HEK293 (cell line): ENCODE data around the gene PEX5L.

ENCODE experiments used
- CTCF ChIA-PET: fragments of 350-600 bp; formaldehyde crosslinking; extraction: SDS; loops from one replicate; lab custom pipeline; 2021; ENCODE audit warnings: antibody characterized with exemption; lab: Yijun Ruan, JAX
- POLR2A ChIA-PET: fragments of 300-600 bp; formaldehyde crosslinking; extraction: SDS; loops from one replicate; lab custom pipeline; 2020; ENCODE audit warnings: antibody characterized with exemption, inconsistent platforms; lab: Yijun Ruan, JAX
- H3K27ac ChIP-seq: fragments of 200-500 bp; sonication (Bioruptor generic); 2 replicates; pipeline ENCODE4 v1.5.1; 2014; ENCODE audit warnings: low read depth, low read length, control low read depth, inconsistent platforms; ENCODE audit errors: extremely low read depth
- H3K36me3 ChIP-seq, 2 experiments: fragments of 200-500 bp in 1 of 2; sonication (Bioruptor generic) in 1 of 2; 1 replicate in 1 of 2; 2 replicates in 1 of 2; pipeline ENCODE4 v1.5.1; 2014 to 2017; ENCODE audit warnings: inconsistent platforms in 2 of 2, low read length in 2 of 2; ENCODE audit not compliant: control insufficient read depth in 2 of 2, insufficient read depth in 1 of 2
- H3K4me1 ChIP-seq: fragments of 200-500 bp; sonication (Bioruptor generic); 2 replicates; pipeline ENCODE4 v1.5.1; 2014; ENCODE audit warnings: mild to moderate bottlenecking, low read length, inconsistent platforms; ENCODE audit not compliant: control insufficient read depth, insufficient read depth
- H3K4me3 ChIP-seq: 2 replicates; pipeline ENCODE4 v1.5.1; 2011; ENCODE audit warnings: low read depth, mild to moderate bottlenecking, control low read depth, low read length, moderate library complexity
- H3K9me3 ChIP-seq: fragments of 200-500 bp; sonication (Bioruptor generic); 2 replicates; pipeline ENCODE4 v1.5.1; 2014; ENCODE audit warnings: low read depth, low read length, inconsistent platforms; ENCODE audit not compliant: control insufficient read depth, insufficient read depth
- KLF7 ChIP-seq: fragments of 450-650 bp; formaldehyde crosslinking; IDR thresholded peaks from 2 replicates; pipeline ENCODE4 v1.5.1; 2016; ENCODE audit warnings: missing biosample characterization, missing genetic modification characterization, borderline replicate concordance
- SCRT1 ChIP-seq: fragments of 450-650 bp; formaldehyde crosslinking; IDR thresholded peaks from 2 replicates; pipeline ENCODE4 v1.5.1; 2016; ENCODE audit warnings: missing biosample characterization, missing genetic modification characterization, borderline replicate concordance
- SCRT2 ChIP-seq: fragments of 450-650 bp; formaldehyde crosslinking; IDR thresholded peaks from 2 replicates; pipeline ENCODE4 v1.5.1; 2016; ENCODE audit warnings: missing biosample characterization, missing genetic modification characterization
- WT1 ChIP-seq: fragments of 450-650 bp; formaldehyde crosslinking; IDR thresholded peaks from 2 replicates; pipeline ENCODE4 v1.5.1; 2016; ENCODE audit warnings: missing biosample characterization, missing genetic modification characterization
- ZBTB1 ChIP-seq: fragments of 450-650 bp; formaldehyde crosslinking; IDR thresholded peaks from 2 replicates; pipeline ENCODE4 v1.5.1; 2016; ENCODE audit warnings: missing biosample characterization, missing genetic modification characterization
- ZBTB48 ChIP-seq: fragments of 450-650 bp; formaldehyde crosslinking; IDR thresholded peaks from 2 replicates; pipeline ENCODE4 v1.5.1; 2016; ENCODE audit warnings: missing biosample characterization, missing genetic modification characterization
- ZEB2 ChIP-seq: fragments of 450-650 bp; formaldehyde crosslinking; IDR thresholded peaks from 2 replicates; pipeline ENCODE4 v1.5.1; 2016; ENCODE audit warnings: missing biosample characterization, missing genetic modification characterization
- ZFHX2 ChIP-seq: fragments of 450-650 bp; formaldehyde crosslinking; conservative IDR thresholded peaks from 2 replicates; pipeline ENCODE4 v1.5.1; 2016; ENCODE audit warnings: missing biosample characterization, missing genetic modification characterization
- ZNF311 ChIP-seq: fragments of 450-650 bp; formaldehyde crosslinking; IDR thresholded peaks from 2 replicates; pipeline ENCODE4 v1.5.1; 2017; ENCODE audit warnings: missing biosample characterization, missing genetic modification characterization, borderline replicate concordance
- ZNF335 ChIP-seq: fragments of 450-650 bp; formaldehyde crosslinking; conservative IDR thresholded peaks from 2 replicates; pipeline ENCODE4 v1.5.1; 2016; ENCODE audit warnings: missing biosample characterization, missing genetic modification characterization
- ZNF529 ChIP-seq: fragments of 450-650 bp; formaldehyde crosslinking; IDR thresholded peaks from 2 replicates; pipeline ENCODE4 v1.5.1; 2017; ENCODE audit warnings: missing genetic modification characterization, missing biosample characterization; ENCODE audit not compliant: insufficient replicate concordance
- ZNF560 ChIP-seq: fragments of 450-650 bp; formaldehyde crosslinking; IDR thresholded peaks from 2 replicates; pipeline ENCODE4 v1.5.1; 2017; ENCODE audit warnings: missing biosample characterization, missing genetic modification characterization, borderline replicate concordance
- ZNF670 ChIP-seq: fragments of 450-650 bp; formaldehyde crosslinking; IDR thresholded peaks from 2 replicates; pipeline ENCODE4 v1.5.1; 2016; ENCODE audit warnings: missing biosample characterization, missing genetic modification characterization, low read depth
- ZNF701 ChIP-seq: fragments of 450-650 bp; formaldehyde crosslinking; IDR thresholded peaks from 2 replicates; pipeline ENCODE4 v1.5.1; 2016; ENCODE audit warnings: missing biosample characterization, missing genetic modification characterization
- ZSCAN30 ChIP-seq: fragments of 450-650 bp; IDR thresholded peaks from 2 replicates; pipeline ENCODE4 v1.5.1; 2018; ENCODE audit warnings: missing biosample characterization, mild to moderate bottlenecking, missing genetic modification characterization, moderate library complexity
- TF ChIP-seq, protein P1 (sequence below): fragments of 450-650 bp; formaldehyde crosslinking; optimal IDR thresholded peaks from 2 replicates; pipeline ENCODE3; 2016; ENCODE audit warnings: missing biosample characterization, mild to moderate bottlenecking, missing genetic modification characterization
- TF ChIP-seq, protein P2 (sequence below): fragments of 450-650 bp; formaldehyde crosslinking; IDR thresholded peaks from 2 replicates; pipeline ENCODE4 v1.5.1; 2016; ENCODE audit warnings: missing biosample characterization, missing genetic modification characterization, borderline replicate concordance
- TF ChIP-seq, protein P3 (sequence below): fragments of 450-650 bp; formaldehyde crosslinking; IDR thresholded peaks from 2 replicates; pipeline ENCODE4 v1.5.1; 2016; ENCODE audit warnings: missing biosample characterization, missing genetic modification characterization

The PEX5L gene

DNA sequence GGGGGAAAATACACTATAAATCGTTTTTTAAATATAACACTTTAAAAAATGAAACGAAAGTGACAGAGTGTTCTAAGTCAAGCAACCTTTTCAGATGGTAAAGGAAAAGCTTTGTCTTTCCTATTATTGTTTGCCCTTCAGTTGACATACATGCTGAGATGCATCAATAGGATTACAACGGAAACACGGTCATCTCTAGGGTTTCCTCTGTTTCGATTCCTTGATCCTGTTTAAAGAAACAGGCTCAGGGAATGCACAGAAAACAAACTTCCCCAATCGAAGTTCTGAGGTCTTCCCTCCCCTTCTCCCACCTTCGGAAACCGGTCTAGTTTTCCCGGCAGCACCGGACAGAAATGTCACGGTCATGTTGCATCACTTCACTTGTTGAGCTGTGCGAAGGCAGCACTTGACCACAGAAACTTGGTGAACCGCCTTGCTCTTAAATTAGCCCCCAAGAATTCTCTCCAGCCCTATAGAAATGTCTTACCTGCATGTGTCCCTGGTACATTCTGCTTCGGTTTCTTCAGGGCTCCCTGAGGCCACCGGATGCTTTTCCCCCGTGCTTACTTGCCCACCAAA lies 556 bp downstream of the PEX5L start:
- Histone ChIP-seq H3K36me3 (no peaks in the 10 kb centered on the region), H3K4me3 (peak overlapping the region; percentile 24), H3K4me1 (no peaks in the 10 kb centered on the region), H3K27ac (no peak overlapping the region), H3K9me3 (no peaks in the 10 kb centered on the region)
- POLR2A ChIA-PET = no interaction called here
- CTCF ChIA-PET = no interaction called here
- TF ChIP-seq, protein P1, sequence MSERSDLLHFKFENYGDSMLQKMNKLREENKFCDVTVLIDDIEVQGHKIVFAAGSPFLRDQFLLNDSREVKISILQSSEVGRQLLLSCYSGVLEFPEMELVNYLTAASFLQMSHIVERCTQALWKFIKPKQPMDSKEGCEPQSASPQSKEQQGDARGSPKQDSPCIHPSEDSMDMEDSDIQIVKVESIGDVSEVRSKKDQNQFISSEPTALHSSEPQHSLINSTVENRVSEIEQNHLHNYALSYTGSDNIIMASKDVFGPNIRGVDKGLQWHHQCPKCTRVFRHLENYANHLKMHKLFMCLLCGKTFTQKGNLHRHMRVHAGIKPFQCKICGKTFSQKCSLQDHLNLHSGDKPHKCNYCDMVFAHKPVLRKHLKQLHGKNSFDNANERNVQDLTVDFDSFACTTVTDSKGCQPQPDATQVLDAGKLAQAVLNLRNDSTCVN = no peak
- peak; percentile 52 for TF ChIP-seq ZNF335
- TF ChIP-seq SCRT2 (tag by site-specific recombination) = peak; percentile 82

DNA sequence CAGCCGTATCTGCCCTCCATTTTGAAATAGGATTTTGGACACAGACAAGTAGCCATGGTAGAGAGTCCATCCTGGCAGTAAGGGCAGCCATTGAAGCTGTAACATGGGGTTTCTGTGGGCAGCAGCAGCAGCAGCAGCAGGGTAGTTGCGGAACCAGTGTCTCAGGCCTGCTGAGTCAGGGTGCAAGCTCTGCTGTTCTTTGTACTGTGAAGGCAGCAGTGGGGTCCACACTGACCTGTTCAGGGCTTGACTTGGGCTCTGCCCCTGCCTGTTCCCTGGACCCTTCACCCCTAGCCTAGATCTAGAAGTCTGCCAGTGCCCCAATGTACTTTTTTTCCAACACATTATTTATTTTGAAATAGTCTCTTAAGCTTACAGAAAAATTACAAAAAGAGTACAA lies 9.7 kb downstream of the PEX5L start:
- POLR2A ChIA-PET = no interaction called here
- no peaks in the 10 kb centered on the region for H3K36me3 ChIP-seq
- H3K4me1 ChIP-seq = no peaks in the 10 kb centered on the region
- TF ChIP-seq, protein P2, sequence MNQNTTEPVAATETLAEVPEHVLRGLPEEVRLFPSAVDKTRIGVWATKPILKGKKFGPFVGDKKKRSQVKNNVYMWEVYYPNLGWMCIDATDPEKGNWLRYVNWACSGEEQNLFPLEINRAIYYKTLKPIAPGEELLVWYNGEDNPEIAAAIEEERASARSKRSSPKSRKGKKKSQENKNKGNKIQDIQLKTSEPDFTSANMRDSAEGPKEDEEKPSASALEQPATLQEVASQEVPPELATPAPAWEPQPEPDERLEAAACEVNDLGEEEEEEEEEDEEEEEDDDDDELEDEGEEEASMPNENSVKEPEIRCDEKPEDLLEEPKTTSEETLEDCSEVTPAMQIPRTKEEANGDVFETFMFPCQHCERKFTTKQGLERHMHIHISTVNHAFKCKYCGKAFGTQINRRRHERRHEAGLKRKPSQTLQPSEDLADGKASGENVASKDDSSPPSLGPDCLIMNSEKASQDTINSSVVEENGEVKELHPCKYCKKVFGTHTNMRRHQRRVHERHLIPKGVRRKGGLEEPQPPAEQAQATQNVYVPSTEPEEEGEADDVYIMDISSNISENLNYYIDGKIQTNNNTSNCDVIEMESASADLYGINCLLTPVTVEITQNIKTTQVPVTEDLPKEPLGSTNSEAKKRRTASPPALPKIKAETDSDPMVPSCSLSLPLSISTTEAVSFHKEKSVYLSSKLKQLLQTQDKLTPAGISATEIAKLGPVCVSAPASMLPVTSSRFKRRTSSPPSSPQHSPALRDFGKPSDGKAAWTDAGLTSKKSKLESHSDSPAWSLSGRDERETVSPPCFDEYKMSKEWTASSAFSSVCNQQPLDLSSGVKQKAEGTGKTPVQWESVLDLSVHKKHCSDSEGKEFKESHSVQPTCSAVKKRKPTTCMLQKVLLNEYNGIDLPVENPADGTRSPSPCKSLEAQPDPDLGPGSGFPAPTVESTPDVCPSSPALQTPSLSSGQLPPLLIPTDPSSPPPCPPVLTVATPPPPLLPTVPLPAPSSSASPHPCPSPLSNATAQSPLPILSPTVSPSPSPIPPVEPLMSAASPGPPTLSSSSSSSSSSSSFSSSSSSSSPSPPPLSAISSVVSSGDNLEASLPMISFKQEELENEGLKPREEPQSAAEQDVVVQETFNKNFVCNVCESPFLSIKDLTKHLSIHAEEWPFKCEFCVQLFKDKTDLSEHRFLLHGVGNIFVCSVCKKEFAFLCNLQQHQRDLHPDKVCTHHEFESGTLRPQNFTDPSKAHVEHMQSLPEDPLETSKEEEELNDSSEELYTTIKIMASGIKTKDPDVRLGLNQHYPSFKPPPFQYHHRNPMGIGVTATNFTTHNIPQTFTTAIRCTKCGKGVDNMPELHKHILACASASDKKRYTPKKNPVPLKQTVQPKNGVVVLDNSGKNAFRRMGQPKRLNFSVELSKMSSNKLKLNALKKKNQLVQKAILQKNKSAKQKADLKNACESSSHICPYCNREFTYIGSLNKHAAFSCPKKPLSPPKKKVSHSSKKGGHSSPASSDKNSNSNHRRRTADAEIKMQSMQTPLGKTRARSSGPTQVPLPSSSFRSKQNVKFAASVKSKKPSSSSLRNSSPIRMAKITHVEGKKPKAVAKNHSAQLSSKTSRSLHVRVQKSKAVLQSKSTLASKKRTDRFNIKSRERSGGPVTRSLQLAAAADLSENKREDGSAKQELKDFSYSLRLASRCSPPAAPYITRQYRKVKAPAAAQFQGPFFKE (tag by site-specific recombination) = no peak
- TF ChIP-seq ZFHX2 (tag by site-specific recombination) (no peak), ZNF311 (tag by site-specific recombination) (no peak), SCRT1 (tag by site-specific recombination) (no peak), ZEB2 (no peak), WT1 (tag by site-specific recombination) (no peak), ZBTB1 (tag by site-specific recombination) (no peak), ZBTB48 (tag by site-specific recombination) (no peak), ZNF529 (tag by site-specific recombination) (no peak), ZNF670 (no peak), KLF7 (no peak), ZNF560 (tag by site-specific recombination) (no peak), ZSCAN30 (tag by site-specific recombination) (no peak), ZNF701 (tag by site-specific recombination) (no peak)
- TF ChIP-seq, protein P3, sequence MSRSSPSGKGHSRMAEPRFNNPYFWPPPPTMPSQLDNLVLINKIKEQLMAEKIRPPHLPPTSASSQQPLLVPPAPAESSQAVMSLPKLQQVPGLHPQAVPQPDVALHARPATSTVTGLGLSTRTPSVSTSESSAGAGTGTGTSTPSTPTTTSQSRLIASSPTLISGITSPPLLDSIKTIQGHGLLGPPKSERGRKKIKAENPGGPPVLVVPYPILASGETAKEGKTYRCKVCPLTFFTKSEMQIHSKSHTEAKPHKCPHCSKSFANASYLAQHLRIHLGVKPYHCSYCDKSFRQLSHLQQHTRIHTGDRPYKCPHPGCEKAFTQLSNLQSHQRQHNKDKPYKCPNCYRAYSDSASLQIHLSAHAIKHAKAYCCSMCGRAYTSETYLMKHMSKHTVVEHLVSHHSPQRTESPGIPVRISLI (tag by site-specific recombination) = no peak
- no peaks in the 10 kb centered on the region for H3K9me3 ChIP-seq
- no peak overlapping the region for H3K4me3 ChIP-seq
- no peak overlapping the region for H3K27ac ChIP-seq
- CTCF ChIA-PET = interaction anchor here (0.8 kb wide), 1 partner anchor 98 kb away, joined by 3 read pairs; no protein-coding TSS in a partner anchor
